22Rv1 (cell line): ENCODE measurements around the gene HOTAIR.

Source experiments
- H3K27ac ChIP-seq: fragments of 450-650 bp; 2 replicates; pipeline ENCODE4 v1.5.1; 2017
- ZFX ChIP-seq: fragments of 450-650 bp; IDR thresholded peaks from 2 replicates; pipeline ENCODE4 v1.6.1; 2017; ENCODE audit warnings: antibody characterized with exemption, borderline replicate concordance
- TF ChIP-seq, protein P1 (sequence below): fragments of 450-650 bp; IDR thresholded peaks from 2 replicates; pipeline ENCODE4 v1.5.1; 2017; ENCODE audit warnings: mild to moderate bottlenecking

Gene HOTAIR

DNA sequence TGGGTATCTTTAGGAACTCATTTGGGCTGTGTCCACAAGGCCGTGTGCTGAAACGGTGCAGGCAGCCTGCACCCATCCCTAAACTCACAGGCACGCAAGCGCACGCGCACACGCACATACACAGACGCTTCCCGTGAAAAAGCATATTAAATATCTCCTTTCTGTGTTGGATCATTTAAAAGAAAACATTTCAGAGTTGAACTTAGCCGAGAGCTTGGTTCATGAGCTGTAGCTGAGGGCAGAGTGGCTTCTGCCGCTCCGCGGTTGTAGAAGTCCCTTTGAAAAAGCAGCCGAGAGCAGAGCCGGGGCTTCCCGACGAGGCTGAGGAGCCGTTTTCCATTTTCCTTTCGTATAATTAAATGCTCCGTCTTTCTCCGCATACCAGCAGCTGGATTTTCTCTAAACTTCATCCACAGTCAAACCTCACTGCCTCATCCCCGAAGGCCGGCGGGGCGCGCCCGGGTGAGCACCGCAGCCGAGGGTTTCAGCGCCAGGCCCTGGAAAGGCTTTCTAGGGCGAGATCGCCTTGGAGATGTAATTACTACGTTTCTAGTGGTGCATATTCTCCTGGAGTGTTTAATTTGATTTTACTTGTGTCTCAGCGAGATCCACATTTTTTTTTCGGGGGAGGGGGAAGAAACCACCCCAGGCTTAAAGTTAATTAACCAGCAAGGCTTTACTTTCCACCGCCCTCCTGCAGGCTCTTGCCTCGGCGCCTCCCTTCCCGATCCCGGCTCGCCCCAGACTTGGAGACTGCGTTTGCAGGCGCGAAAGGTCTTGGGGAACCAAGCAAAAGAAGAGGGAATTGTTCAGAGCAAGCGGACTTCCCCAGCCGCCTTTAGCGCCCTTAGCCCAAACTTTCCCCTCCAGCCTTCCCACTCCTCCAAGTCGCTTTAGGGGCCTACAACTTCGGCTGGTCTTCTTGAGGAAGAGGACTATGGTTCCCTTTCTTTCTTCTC lies 39.1 kb downstream of the HOTAIR start:
- TF ChIP-seq ZFX: no peak
- TF ChIP-seq, protein P1, sequence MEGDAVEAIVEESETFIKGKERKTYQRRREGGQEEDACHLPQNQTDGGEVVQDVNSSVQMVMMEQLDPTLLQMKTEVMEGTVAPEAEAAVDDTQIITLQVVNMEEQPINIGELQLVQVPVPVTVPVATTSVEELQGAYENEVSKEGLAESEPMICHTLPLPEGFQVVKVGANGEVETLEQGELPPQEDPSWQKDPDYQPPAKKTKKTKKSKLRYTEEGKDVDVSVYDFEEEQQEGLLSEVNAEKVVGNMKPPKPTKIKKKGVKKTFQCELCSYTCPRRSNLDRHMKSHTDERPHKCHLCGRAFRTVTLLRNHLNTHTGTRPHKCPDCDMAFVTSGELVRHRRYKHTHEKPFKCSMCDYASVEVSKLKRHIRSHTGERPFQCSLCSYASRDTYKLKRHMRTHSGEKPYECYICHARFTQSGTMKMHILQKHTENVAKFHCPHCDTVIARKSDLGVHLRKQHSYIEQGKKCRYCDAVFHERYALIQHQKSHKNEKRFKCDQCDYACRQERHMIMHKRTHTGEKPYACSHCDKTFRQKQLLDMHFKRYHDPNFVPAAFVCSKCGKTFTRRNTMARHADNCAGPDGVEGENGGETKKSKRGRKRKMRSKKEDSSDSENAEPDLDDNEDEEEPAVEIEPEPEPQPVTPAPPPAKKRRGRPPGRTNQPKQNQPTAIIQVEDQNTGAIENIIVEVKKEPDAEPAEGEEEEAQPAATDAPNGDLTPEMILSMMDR: no peak
- no peak overlapping the region for H3K27ac ChIP-seq

DNA sequence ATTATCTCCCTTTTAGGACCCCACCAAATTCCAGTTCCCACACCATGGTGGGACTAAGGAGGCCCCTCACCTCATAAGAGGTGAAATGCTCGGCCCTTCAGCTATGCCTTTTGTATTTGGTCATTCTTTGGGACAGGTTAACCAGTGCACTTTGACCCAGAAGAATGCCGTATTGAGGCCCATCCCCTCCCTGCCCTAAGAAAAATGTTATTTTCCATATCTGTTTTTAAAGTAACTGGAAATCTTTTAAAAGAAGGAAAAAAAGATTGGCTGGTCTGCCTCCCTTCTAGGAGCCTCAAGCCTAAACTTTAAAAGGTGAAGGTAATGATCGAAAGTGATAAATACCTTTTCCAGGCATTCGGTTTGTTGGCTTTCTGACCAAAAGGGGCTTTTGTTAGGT lies 41.8 kb downstream of the HOTAIR start:
- H3K27ac ChIP-seq: no peak overlapping the region
- no peak for TF ChIP-seq ZFX
- TF ChIP-seq, protein P1: no peak

DNA sequence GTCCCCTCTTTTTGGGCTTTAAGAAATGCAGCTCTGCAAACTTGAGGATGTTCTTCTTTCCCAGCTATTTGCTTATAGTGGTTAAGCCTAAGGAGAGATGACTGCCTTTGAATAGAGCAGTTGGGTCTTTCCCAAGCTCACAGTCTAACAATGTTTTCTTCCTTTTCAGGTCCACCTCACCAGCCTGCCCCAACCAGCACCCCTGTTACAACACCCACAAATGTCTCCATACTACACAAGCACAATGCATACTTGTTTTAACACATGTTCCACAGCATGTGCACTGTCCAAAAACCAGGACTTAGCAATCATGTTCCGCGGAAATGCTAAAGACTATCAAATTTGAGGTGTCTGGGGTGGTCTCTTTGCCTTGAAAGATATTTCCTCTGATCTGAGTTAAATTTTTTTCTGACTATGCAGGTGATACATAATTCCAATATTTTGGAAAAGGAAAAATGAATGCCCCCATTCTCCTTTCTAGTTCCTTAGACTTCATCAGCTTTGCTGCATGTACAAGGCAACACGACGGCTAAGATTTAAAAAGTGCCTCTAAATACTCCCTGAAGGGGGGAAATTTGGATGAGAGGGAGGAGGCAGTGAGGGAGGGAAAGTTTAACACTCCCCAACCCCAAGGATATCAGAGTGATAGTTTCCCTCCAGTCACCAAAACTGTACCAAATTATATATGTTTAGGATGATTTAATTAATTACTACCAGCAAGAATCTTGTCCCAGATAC lies 42.7 kb downstream of the HOTAIR start:
- TF ChIP-seq ZFX: no peak
- TF ChIP-seq, protein P1: no peak
- H3K27ac ChIP-seq: no peak overlapping the region

DNA sequence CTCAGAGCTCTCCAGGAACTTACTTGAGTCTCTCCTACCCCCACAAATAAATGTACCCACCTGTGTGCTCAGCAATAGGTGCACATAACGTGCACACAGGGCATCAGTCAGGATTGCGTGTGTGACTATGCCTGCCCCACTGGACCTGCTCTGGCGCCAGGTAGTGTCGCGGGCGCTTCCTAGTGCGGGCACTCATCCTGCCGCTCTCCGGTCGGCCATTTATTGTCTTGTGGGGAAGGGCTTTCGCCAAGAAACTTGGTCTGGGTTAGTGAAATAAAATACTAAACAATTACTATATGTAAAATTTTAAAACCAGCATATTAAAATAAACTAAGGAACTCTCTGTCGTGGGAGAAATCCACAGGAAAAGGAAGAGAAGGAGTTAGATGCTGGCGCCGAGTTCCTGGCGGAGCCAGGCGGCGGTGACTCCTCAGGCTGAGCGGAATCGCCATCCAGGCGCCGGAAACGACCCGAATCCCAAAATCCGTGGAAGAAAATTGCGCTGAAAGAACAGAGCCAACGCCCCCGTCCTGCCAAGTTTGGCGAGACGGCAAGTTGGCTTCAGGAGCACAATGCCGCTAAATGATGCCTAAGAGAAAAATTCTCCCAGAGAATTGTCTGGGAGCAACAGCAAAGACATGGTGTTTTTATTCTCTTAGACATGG lies 44.0 kb downstream of the HOTAIR start:
- no peak overlapping the region for H3K27ac ChIP-seq
- TF ChIP-seq, protein P1: no peak
- TF ChIP-seq ZFX: no peak

DNA sequence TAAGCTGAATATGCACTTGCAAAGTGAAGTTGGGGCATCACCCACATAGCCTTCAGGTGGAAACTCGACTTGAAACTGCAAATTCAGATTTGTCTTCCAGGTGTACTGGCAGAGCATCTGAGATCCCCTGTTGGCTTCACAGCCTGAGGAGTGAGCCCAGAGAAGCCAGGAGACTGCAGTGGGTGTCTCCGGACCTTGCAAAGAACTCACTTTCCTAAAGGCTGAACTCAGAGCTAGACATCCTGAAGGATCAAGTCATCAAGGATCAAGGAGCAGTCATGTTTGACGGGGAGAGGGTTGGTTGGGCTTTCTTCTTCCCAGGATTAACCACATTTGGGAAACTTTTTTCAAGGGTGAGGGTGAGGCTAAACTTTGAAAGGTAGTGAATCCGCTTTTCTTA lies 45.2 kb downstream of the HOTAIR start:
- no peak for TF ChIP-seq ZFX
- TF ChIP-seq, protein P1: no peak
- H3K27ac ChIP-seq: no peak overlapping the region

DNA sequence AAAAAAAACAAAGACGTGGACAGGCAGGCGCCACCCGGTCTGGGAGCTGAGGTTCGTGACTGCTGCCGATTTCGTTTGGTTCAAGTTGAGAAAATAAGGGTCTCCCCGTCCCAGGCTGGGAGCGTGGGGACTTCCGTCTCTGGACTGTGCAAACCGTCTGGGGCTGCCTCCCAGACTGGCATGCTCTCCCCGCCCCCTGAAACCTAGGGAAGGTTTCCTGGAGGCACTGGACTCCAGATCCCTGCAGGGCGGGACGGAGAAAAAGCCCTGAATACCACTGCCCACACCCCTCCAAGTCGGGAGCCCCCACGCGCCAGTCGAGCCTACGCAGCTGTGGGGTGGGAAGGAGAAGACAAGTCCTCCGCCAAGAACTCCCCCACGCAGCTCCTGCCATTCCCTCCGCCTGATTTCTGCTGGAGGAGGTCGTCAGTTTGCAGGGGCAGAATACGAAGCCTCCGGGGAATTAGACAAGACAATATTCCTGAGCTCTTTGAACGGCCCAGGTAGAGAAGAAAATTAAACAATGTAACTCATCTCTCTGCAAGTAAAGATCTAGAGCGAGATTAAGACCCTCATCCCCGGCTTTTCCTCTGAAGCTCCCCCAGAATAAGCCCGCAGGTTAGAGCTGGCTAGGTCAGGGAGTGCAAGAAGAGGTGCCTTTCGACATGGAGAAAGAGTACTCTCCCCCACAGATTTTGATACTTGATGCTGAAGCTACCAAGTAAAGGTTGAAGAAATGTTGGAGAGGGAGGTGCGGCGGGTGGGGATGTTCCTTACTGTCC lies 46.5 kb downstream of the HOTAIR start:
- TF ChIP-seq, protein P1: no peak
- TF ChIP-seq ZFX: no peak

More for the DNA sequence above, 46.5 kb downstream of the HOTAIR start:
- H3K27ac ChIP-seq: no peak overlapping the region
